ENCODE measurements around the gene GSN. TPM values are rescaled to one million over a fixed set of nuclear protein-coding genes. Genes with fewer than 3 reads are reported as not detected.
A peak's percentile ranks its signal among the peaks of the same experiment; 100 is the strongest.

GSN gene
- total RNA-seq: 758 TPM
- long read RNA-seq, transcript GSN-204 (17 exons, 2,657 nt): major isoform, 3,413 of 4,981 reads
- long read RNA-seq, transcript GSN-215 (17 exons, 2,428 nt): minor isoform, 219 of 4,981 reads
- long read RNA-seq, transcript GSN-203 (19 exons, 2,664 nt): minor isoform, 8 of 4,981 reads
- long read RNA-seq, transcript GSN-206 (17 exons, 2,311 nt): minor isoform, 204 of 4,981 reads
- long read RNA-seq, partial matches to known transcripts: 457 of 4,981 reads
- long read RNA-seq, other reads (novel, unspliced or antisense): 674 of 4,981 reads

DNA sequence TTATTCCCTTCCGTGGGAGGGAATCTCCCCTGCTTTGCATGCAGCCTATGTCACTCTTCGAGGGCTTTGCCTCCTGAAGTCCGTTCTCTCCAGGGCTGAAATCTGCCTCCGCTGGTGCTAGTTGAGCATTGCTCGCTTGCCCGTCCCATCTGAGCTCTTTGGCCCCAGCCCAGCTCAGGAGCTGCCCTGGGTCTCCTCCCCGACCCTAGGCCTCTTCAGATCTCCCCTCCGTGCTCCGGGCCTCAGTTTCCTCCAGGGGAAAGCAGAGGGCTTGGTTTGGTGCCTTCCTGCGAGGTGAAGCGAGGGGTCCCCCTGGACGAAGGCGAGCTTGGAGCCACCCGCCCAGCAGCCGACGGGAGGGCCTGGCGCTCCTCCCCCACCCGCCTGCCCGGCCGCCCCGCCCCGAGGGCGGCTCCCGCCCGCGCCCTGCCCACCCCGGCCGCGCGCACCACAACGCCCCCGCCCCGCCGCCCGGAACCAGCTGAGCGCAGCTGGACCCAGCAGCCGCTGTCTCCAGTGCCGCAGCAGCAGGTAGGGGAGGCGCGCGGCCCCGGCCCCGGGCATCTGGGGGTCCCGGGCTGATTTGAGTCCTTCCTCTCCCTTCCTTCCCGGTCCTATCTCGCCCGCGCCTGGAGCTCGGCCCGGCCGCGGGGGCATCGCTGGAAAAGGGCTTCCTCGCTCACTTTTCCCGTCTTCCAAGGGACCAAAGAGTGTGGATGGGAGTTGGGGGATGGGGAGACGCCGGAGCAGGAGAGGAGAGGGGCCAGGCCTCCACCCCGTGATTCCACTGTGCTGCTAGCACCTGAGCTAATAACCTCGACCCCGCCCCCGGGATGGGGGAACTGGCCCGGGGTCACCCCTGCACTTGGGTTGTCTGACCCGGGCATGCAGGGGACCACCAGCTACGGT, at the start of gene GSN:
GSN (plus strand) TSS at position 474 of the 909 bp plus-strand sequence. CDS start 33,810 bp downstream, outside the sequence.
- Histone ChIP-seq H3K27me3 (ENCODE audit: low read depth) (no peaks in the 10 kb centered on the region), H3K36me3 (no peaks in the 10 kb centered on the region), H3K9me3 (replicated peaks) (no peaks in the 10 kb centered on the region), H3K4me1 (peaks cover 66% of the 10 kb centered on the region), H3K27ac (replicated peaks) (peak within 1 kb of the TSS; percentile 88), H3K4me3 (peak within 1 kb of the TSS; percentile 86)
- TF ChIP-seq CTCF (IDR thresholded peaks at IDR 0.05; ENCODE audit: borderline replicate concordance): peak; percentile 20
- DNase-seq: peak; percentile 89
- intact Hi-C loops (cut with micrococcal nuclease): loop anchor here (5.0 to 10.0 kb wide), 2 partner anchors 46 to 47 kb away; no protein-coding TSS in a partner anchor

DNA sequence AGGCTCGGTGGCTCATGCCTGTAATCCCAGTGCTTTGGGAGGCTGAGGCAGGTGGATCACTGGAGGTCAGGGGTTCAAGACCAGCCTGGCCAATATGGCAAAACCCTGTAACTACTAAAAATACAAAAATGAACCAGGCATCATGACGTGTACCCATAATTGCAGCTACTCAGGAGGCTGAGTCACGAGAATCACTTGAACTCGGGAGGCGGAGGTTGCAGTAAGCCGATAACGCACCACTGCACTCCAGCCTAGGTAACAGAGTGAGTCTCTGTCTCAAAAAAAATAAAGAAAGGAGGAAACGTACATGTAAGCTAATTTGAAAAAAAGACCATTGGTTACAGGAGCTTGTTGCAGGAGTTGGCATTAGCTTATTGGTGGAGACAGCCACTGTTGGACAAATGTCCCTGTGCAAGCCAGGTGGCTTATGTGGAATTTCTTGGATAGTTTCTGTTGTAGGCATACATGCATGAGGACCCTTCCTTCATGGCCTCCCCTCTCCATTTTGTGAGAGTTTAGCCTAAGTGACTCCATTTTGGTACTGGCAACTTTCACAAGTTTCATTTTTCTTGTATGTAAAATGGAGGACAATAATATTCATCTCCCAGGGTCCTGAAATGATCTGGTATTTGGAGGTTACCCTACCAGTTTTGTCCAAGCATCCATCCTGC, 49.5 kb upstream of the GSN start:
- no peak for DNase-seq
- H3K27me3 ChIP-seq (ENCODE audit: low read depth): no peaks in the 10 kb centered on the region
- no peak for TF ChIP-seq CTCF (IDR thresholded peaks at IDR 0.05; ENCODE audit: borderline replicate concordance)
- intact Hi-C loops (cut with micrococcal nuclease): loop anchor here (10.0 kb wide), 1 partner anchor 96 kb away; no protein-coding TSS in a partner anchor
- H3K4me3 ChIP-seq: no peak overlapping the region
- H3K27ac ChIP-seq (replicated peaks): no peak overlapping the region
- H3K9me3 ChIP-seq (replicated peaks): no peaks in the 10 kb centered on the region
- no peaks in the 10 kb centered on the region for H3K36me3 ChIP-seq
- H3K4me1 ChIP-seq: peaks cover 1% of the 10 kb centered on the region

- Histone ChIP-seq H3K4me3 (no peak overlapping the region), H3K4me1 (no peaks in the 10 kb centered on the region), H3K27ac (replicated peaks) (no peak overlapping the region), H3K27me3 (ENCODE audit: low read depth) (no peaks in the 10 kb centered on the region), H3K36me3 (no peaks in the 10 kb centered on the region), H3K9me3 (replicated peaks) (no peaks in the 10 kb centered on the region)
- intact Hi-C loops (cut with micrococcal nuclease): loop anchor here (10.0 kb wide), 1 partner anchor 95 kb away; no protein-coding TSS in a partner anchor
- no peak for DNase-seq
- no peak for TF ChIP-seq CTCF (IDR thresholded peaks at IDR 0.05; ENCODE audit: borderline replicate concordance)
Measured at GRCh38 chr9:121219530-121219929, 48.4 kb upstream of the GSN start.

DNA sequence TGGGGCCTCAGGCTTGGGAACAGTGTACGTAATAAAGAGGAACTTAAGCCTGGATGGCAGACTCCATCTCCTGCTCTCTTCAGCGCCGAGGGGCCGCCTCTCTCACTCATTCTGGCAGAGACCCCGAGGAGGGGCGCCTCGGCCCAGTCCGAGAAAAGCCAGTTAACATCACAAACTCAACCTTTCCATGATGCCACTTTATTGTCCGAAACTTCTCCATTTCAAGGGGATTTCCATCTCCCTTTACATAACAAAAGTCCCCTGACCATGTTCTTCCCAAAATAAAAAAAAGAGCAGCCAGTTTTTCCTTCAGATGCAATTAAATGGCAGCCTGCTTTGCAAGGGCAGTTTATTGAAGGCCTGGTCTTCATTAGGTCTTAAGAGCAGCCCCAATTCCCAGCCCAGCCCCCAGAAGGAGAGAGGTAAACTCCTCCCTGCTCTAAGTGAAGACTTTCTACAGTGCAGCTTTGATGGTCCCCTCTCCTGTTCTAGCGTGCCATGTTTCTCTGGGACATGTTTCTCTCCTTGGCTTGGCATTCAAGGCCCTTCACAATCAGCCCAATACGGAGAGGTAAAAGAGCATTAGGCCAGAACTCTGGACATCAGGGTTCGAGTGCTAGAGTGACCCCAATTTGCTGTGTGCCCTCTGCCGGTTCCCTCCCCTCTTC, 46.8 kb upstream of the GSN start:
- H3K36me3 ChIP-seq: no peaks in the 10 kb centered on the region
- H3K27ac ChIP-seq (replicated peaks): no peak overlapping the region
- H3K27me3 ChIP-seq (ENCODE audit: low read depth): no peaks in the 10 kb centered on the region
- no peak overlapping the region for H3K4me3 ChIP-seq
- no peaks in the 10 kb centered on the region for H3K9me3 ChIP-seq (replicated peaks)
- H3K4me1 ChIP-seq: no peaks in the 10 kb centered on the region
- no peak for DNase-seq
- intact Hi-C loops (cut with micrococcal nuclease): loop anchor here (5.0 kb wide), 1 partner anchor 46 kb away; the partner anchor contains the start of gene GSN
- no peak for TF ChIP-seq CTCF (IDR thresholded peaks at IDR 0.05; ENCODE audit: borderline replicate concordance)

GRCh38 chr9:121221664-121222055, 46.3 kb upstream of the GSN start:
- Histone ChIP-seq H3K4me3 (no peak overlapping the region), H3K27ac (replicated peaks) (no peak overlapping the region), H3K4me1 (no peaks in the 10 kb centered on the region), H3K27me3 (ENCODE audit: low read depth) (no peaks in the 10 kb centered on the region), H3K36me3 (no peaks in the 10 kb centered on the region), H3K9me3 (replicated peaks) (no peaks in the 10 kb centered on the region)
- no peak for TF ChIP-seq CTCF (IDR thresholded peaks at IDR 0.05; ENCODE audit: borderline replicate concordance)
- no peak for DNase-seq
- intact Hi-C loops (cut with micrococcal nuclease): loop anchor here (5.0 kb wide), 1 partner anchor 46 kb away; the partner anchor contains the start of gene GSN
